ENCODE data around the gene HOXA3. TPM values are rescaled to one million over a fixed set of nuclear protein-coding genes. Genes with fewer than 3 reads are reported as not detected.

The HOXA3 gene
- polyA plus RNA-seq, 3 donors, result 42.4 to 62.7 (median 42.7) TPM

GRCh38 chr7:27160546-27161213, 8.3 kb upstream of the HOXA3 start:
- DNase-seq (ENCODE audit: extremely low read depth in 1 of 11, low read depth in 9 of 11, low spot score in 4 of 11), result peak in 9 of 11 donors; percentile 88 to 94 (median 91)

DNA sequence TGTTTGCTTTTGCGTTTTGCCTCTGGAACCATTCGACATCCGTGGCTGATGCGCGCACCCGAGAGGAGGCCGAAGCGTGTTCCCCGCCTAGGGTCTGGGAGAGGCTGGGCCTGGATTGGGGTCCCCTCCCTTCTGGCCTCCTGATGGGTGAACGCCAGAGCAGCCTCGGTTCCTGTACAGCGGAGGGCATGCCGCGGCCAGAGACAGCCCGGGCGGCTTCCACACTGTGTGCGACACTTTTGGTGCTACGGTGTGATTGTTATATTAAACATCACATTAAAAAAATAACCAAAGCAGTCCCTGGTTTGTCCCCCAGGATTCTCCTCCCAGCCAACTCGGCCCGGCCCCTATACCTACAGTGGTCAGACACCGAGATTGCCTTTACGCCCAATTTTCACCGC, 7.8 kb upstream of the HOXA3 start:
- no peak for DNase-seq (ENCODE audit: extremely low read depth in 1 of 11, low read depth in 9 of 11, low spot score in 4 of 11)

- DNase-seq (ENCODE audit: extremely low read depth in 1 of 11, low read depth in 9 of 11, low spot score in 4 of 11), result no peak
These were observed 7.1 kb upstream of the HOXA3 start for GRCh38 chr7:27159266-27160144.

GRCh38 chr7:27158436-27159265, 6.3 kb upstream of the HOXA3 start:
- DNase-seq (ENCODE audit: extremely low read depth in 1 of 11, low read depth in 9 of 11, low spot score in 4 of 11), result no peak

- peak in 1 of 11 donors; percentile 75 for DNase-seq (ENCODE audit: extremely low read depth in 1 of 11, low read depth in 9 of 11, low spot score in 4 of 11)
These were observed 5.5 kb upstream of the HOXA3 start for GRCh38 chr7:27157702-27158431.

DNA sequence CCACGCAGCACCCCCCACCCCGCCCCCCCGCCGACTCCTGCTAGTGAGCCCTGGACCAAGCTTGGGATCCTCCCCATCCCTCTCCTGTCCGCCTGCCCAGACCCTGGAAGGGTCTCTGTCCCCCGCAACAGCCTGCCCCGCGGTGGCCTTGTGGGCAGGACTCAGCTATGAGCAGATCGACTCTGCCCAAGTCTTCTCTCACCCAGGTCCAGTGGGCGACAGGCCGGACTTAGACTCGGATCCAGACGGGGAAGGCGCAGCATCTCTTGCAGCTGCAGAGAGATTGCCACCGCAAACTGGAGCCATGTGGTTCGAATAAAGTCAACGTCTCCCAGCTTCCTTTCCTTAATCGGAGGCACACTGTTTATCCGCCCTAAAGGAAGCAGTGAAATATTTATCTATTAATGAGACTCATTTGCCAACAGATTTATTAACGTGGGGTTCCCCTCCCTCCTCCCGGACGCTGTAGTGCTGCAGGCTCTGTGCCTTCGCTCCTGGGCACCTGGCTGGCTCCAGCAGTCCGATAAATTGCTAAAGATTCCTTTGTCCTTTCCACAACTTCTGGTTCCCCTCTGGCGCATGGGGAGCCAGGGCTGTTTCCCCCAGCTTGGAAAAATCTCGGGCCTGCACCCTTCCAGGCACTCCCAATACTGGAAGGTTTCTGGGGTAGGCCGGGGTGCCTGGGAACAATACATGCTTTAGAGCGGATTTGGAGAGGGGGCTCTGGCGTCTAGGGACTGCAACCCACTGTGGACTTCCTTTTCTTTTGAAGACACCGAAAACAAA, 4.7 kb upstream of the HOXA3 start:
- DNase-seq (ENCODE audit: extremely low read depth in 1 of 11, low read depth in 9 of 11, low spot score in 4 of 11), result no peak

- DNase-seq (ENCODE audit: extremely low read depth in 1 of 11, low read depth in 9 of 11, low spot score in 4 of 11), result peak in 8 of 11 donors; percentile 80 to 94 (median 91)
These were observed 4.1 kb upstream of the HOXA3 start, which contains the start of gene HOXA7 for GRCh38 chr7:27156508-27156898. Gene HOXA7, minus strand, starts transcription at chr7:27156675. Its CDS starts 130 bp downstream, at chr7:27156545.

GRCh38 chr7:27155816-27156507, 3.6 kb upstream of the HOXA3 start:
- no peak for DNase-seq (ENCODE audit: extremely low read depth in 1 of 11, low read depth in 9 of 11, low spot score in 4 of 11)

DNA sequence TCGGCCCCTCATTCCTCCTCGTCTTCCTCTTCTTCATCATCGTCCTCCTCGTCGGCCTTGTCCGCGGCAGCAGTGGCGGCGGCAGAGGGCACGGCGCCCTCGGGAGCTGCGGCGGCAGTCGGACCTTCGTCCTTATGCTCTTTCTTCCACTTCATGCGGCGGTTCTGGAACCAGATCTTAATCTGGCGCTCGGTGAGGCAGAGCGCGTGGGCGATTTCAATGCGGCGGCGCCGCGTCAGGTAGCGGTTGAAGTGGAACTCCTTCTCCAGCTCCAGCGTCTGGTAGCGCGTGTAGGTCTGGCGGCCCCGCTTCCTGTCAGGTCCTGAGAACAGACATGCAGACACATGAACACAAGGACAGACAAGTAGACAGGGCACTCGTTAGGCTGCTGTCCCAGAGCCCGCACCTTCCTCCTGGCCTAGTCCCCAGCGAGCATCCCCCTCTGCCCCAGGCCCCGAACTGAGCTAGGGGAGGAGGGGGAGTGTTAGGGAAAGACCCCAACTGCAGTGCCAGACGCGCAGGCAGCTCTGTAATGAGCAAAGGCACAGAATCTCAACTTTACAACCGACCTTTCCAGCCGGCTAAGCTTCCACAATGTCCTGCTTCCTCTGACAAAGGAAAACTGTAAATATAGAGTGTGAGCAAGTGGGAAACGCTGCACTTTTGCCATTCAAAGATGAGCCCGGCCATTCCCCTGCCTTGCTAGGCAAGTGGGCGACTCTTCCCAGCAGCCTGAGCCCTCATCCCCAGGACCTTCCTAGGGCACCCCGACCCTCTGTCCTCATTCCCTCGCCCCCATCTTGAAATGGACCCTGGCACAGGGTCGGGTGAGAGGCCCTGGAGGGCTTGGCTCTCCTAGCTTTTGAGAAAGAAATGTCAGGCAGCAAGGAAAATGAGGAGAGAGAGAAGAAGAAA, 2.8 kb upstream of the HOXA3 start:
- DNase-seq (ENCODE audit: extremely low read depth in 1 of 11, low read depth in 9 of 11, low spot score in 4 of 11), result no peak

DNA sequence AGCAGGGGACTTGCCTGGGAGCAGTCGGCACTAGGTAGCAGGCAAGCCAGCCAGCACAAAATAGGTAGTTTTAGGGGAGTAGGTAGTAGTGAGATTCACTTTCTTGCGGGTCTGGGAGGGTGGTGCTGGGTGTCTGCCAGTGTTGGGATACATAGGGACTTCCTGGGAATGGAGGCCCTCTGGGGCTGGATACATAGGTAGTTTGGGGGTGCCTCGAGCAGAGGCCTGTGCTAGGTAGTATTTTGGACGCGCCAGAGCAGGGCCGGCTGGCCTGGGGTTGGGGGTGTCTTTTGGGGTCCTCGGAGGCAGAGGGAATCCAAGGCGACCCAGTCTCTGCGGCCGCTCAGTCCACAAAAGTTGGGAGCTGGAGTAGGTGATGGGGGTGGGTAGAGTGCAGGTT, 2.0 kb upstream of the HOXA3 start:
- DNase-seq (ENCODE audit: extremely low read depth in 1 of 11, low read depth in 9 of 11, low spot score in 4 of 11), result no peak

DNA sequence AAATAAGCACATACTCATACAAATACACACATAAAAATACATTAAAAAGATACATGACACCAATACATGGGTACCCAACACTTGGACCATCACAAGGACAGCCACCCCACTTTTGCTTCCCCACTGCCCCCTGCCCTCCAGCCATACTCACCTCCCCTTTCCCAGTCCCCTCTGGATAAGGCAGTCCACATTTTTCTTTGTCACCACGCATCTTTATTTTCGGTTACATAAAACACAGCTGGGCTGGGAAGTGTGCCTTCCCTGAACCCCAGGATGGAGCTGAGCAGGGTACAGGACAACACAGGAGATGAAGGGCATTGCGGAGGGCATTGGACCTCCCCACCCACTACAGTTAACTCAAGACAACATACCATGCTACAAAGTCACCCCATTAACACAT, 1.1 kb upstream of the HOXA3 start:
- no peak for DNase-seq (ENCODE audit: extremely low read depth in 1 of 11, low read depth in 9 of 11, low spot score in 4 of 11)

- no peak for DNase-seq (ENCODE audit: extremely low read depth in 1 of 11, low read depth in 9 of 11, low spot score in 4 of 11)
These were observed 546 bp upstream of the HOXA3 start for GRCh38 chr7:27152816-27153442.

DNA sequence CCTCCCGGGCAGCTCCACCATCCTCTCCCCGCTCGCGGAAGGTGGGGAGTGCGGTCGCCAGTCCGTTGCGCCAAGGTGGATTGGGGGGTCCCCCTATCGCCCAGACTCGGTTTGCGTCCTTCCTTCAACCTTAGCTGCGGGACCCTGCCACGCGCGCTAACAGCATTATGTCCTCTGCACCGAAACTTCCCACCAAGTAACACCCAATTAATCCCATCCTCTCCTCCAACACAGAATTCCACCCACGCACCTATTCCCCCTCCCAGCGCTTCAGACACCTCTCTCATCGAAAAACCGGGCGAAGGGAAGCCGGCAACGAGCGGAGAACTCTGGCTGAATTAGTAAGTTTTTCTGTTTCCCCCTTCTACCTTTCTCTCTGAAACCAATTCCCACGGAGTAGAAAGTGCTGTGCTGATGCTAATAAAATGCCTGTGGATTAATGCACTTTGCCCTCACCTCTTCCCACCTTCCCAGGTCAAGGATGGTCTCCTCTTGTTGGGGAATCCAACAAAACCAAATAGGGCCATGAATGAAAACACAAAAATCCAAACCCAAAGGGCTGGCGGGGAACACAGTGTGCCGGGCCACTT, 947 bp downstream of the HOXA3 start:
- no peak for DNase-seq (ENCODE audit: extremely low read depth in 1 of 11, low read depth in 9 of 11, low spot score in 4 of 11)

- no peak for DNase-seq (ENCODE audit: extremely low read depth in 1 of 11, low read depth in 9 of 11, low spot score in 4 of 11)
These were observed 1.6 kb downstream of the HOXA3 start for GRCh38 chr7:27150568-27151340.

Measured in renal cortex interstitium (tissue), 11 donors.